Tibial nerve (tissue), 4 donors: ENCODE measurements around the gene XG. TPM values are rescaled to one million over a fixed set of nuclear protein-coding genes. Genes with fewer than 3 reads are reported as not detected.

Experiments used
- DNase-seq, 2 donors: peaks; one replicate each; pipeline ENCODE4 v3.0.0-alpha.2; 2019; ENCODE audit warnings: low spot score in 2 of 2
- H3K27ac ChIP-seq, 4 donors: fragments of 200-600 bp; sonication (generic) in 3 of 4; one replicate each; pipeline ENCODE4 v1.5.1; 2017 to 2019; ENCODE audit warnings: mild to moderate bottlenecking in 1 of 4
- H3K27me3 ChIP-seq, 2 donors: fragments of 200-600 bp; sonication (generic) in 1 of 2; one replicate each; pipeline versions ENCODE4 v1.5.1 to v1.6.0; 2017 to 2019
- H3K36me3 ChIP-seq, 3 donors: fragments of 200-600 bp; sonication (generic); one replicate each; pipeline ENCODE4 v1.5.1; 2018 to 2019
- H3K4me1 ChIP-seq, 4 donors: fragments of 200-600 bp; sonication (generic) in 3 of 4; one replicate each; pipeline ENCODE4 v1.5.1; 2017 to 2019
- H3K4me3 ChIP-seq, 4 donors: fragments of 200-600 bp; sonication (generic) in 3 of 4; one replicate each; pipeline ENCODE4 v1.5.1; 2017 to 2019; ENCODE audit warnings: mild to moderate bottlenecking in 1 of 4, moderate library complexity in 1 of 4
- H3K9me3 ChIP-seq, 4 donors: fragments of 200-600 bp; sonication (generic) in 3 of 4; one replicate each; pipeline ENCODE4 v1.5.1; 2017 to 2019
- CTCF ChIP-seq, 5 experiments: fragments of 200-600 bp in 3 of 5; fragments of 450-650 bp in 2 of 5; sonication (generic) in 3 of 5; IDR thresholded peaks; one replicate each; pipeline ENCODE4 v1.5.1; 2016 to 2019; ENCODE audit warnings: antibody characterized with exemption in 5 of 5, mild to moderate bottlenecking in 3 of 5, moderate library complexity in 2 of 5
- EP300 ChIP-seq, 2 donors: sonication (generic); formaldehyde crosslinking; IDR thresholded peaks; one replicate each; pipeline ENCODE4 v1.6.1; 2017; ENCODE audit warnings: antibody characterized with exemption in 2 of 2, mild to moderate bottlenecking in 1 of 2
- POLR2A ChIP-seq, 2 donors: fragments of 450-650 bp; IDR thresholded peaks; one replicate each; pipeline ENCODE4 v1.6.1; 2017; ENCODE audit warnings: antibody characterized with exemption in 2 of 2, mild to moderate bottlenecking in 2 of 2, moderate library complexity in 2 of 2
- WGBS, 2 donors: methylation state at CpG; one replicate each; pipeline ENCODE4 v1.1.5; 2018; 5-methylcytosine and 5-hydroxymethylcytosine counted together
- total RNA-seq, 4 donors: library from RNA; depleted of rRNA; stranded (reverse); fragments of >200 nt; gene quantifications; one replicate each; pipeline ENCODE4 v1.1.0, GENCODE V29; 2016

The XG gene
- total RNA-seq, 4 donors from 2014 or later, result 1.2 to 5.1 (median 3.1) TPM

GRCh38 chrX:2782778-2783177 lies 30.9 kb downstream of the XG start:
- no peak overlapping the region for H3K27ac ChIP-seq
- no peak for DNase-seq
- no peaks in the 10 kb centered on the region for H3K36me3 ChIP-seq
- no peak overlapping the region for H3K4me3 ChIP-seq
- H3K9me3 ChIP-seq, result no peaks in the 10 kb centered on the region
- no peak for TF ChIP-seq EP300 (IDR thresholded peaks at IDR 0.05)
- no peak for TF ChIP-seq CTCF (IDR thresholded peaks at IDR 0.05)
- no peak for TF ChIP-seq POLR2A (IDR thresholded peaks at IDR 0.05)
- H3K27me3 ChIP-seq, result no peaks in the 10 kb centered on the region
- H3K4me1 ChIP-seq, result no peaks in the 10 kb centered on the region
- WGBS, 2 donors, result 45 to 53% methylated on average over 4 of the region's 4 CpGs

- Histone ChIP-seq H3K27ac (no peak overlapping the region), H3K4me1 (no peaks in the 10 kb centered on the region), H3K36me3 (no peaks in the 10 kb centered on the region), H3K4me3 (no peak overlapping the region), H3K9me3 (no peaks in the 10 kb centered on the region), H3K27me3 (no peaks in the 10 kb centered on the region)
- 63 to 72% methylated on average over 6 of the region's 6 CpGs for WGBS, 2 donors
- DNase-seq, result peak in 1 of 2 donors; percentile 36
- TF ChIP-seq EP300 (IDR thresholded peaks at IDR 0.05), result no peak
- TF ChIP-seq POLR2A (IDR thresholded peaks at IDR 0.05), result no peak
- no peak for TF ChIP-seq CTCF (IDR thresholded peaks at IDR 0.05)
Measured at GRCh38 chrX:2784026-2784425, 32.2 kb downstream of the XG start.

GRCh38 chrX:2785538-2785937 lies 33.7 kb downstream of the XG start:
- 81% methylated on average over 4 of the region's 4 CpGs for WGBS, 2 donors
- TF ChIP-seq EP300 (IDR thresholded peaks at IDR 0.05) (no peak), POLR2A (IDR thresholded peaks at IDR 0.05) (no peak), CTCF (IDR thresholded peaks at IDR 0.05) (no peak)
- H3K4me3 ChIP-seq, result no peak overlapping the region
- DNase-seq, result no peak
- no peaks in the 10 kb centered on the region for H3K36me3 ChIP-seq
- no peaks in the 10 kb centered on the region for H3K27me3 ChIP-seq
- no peak overlapping the region for H3K27ac ChIP-seq
- no peaks in the 10 kb centered on the region for H3K9me3 ChIP-seq
- no peaks in the 10 kb centered on the region for H3K4me1 ChIP-seq

GRCh38 chrX:2788980-2789379 lies 37.1 kb downstream of the XG start:
- Histone ChIP-seq H3K36me3 (no peaks in the 10 kb centered on the region), H3K9me3 (no peaks in the 10 kb centered on the region), H3K4me3 (no peak overlapping the region), H3K4me1 (no peaks in the 10 kb centered on the region), H3K27ac (no peak overlapping the region), H3K27me3 (no peaks in the 10 kb centered on the region)
- no peak for DNase-seq
- TF ChIP-seq POLR2A (IDR thresholded peaks at IDR 0.05) (no peak), EP300 (IDR thresholded peaks at IDR 0.05) (no peak), CTCF (IDR thresholded peaks at IDR 0.05) (no peak)
- WGBS, 2 donors, result 63 to 80% methylated on average over 2 to 4 of the region's 4 CpGs

- no peak for DNase-seq
- no peaks in the 10 kb centered on the region for H3K27me3 ChIP-seq
- H3K4me1 ChIP-seq, result no peaks in the 10 kb centered on the region
- H3K9me3 ChIP-seq, result no peaks in the 10 kb centered on the region
- no peak overlapping the region for H3K27ac ChIP-seq
- WGBS, 2 donors, result 92% methylated on average over 3 of the region's 3 CpGs
- no peak overlapping the region for H3K4me3 ChIP-seq
- no peak for TF ChIP-seq EP300 (IDR thresholded peaks at IDR 0.05)
- no peak for TF ChIP-seq POLR2A (IDR thresholded peaks at IDR 0.05)
- no peak for TF ChIP-seq CTCF (IDR thresholded peaks at IDR 0.05)
- no peaks in the 10 kb centered on the region for H3K36me3 ChIP-seq
Measured at GRCh38 chrX:2789569-2789968, 37.7 kb downstream of the XG start.
